Caco-2 (cell line): ENCODE data around the gene CYP21A2. TPM values are rescaled to one million over a fixed set of nuclear protein-coding genes. Genes with fewer than 3 reads are reported as not detected.
"Not testable (repeated sequence)": the region's sequence is repeated elsewhere in the genome, so short reads cannot be mapped to it uniquely, and the experiment has no call there.

Experiments used
- BruUV-seq: library from RNA; stranded (reverse); fragments of 400-500 nt; replicated peaks from 2 replicates; lab custom pipeline; 2021; lab: Mats Ljungman, UMichigan
- CTCF ChIA-PET: fragments of 300-600 bp; sonication (Branson Sonifier 250); formaldehyde crosslinking; loops from one replicate; lab custom pipeline; 2022; ENCODE audit warnings: antibody characterized with exemption; lab: Charles Lee
- POLR2A ChIA-PET: fragments of 300-600 bp; sonication (Branson Sonifier 250); formaldehyde crosslinking; loops from one replicate; lab custom pipeline; 2022; ENCODE audit warnings: antibody characterized with exemption; lab: Charles Lee
- DNase-seq, 2 experiments: peaks; one replicate each; pipeline versions ENCODE4 v3.0.0 to v3.0.0-alpha.2; 2020 to 2022
- H3K27me3 ChIP-seq: replicated peaks from 2 replicates; pipeline ENCODE4 v1.6.0; 2011; ENCODE audit warnings: low read length; ENCODE audit not compliant: control insufficient read depth, insufficient read depth
- H3K36me3 ChIP-seq: 2 replicates; pipeline ENCODE4 v1.5.1; 2011; ENCODE audit warnings: low read length; ENCODE audit not compliant: control insufficient read depth, insufficient read depth
- H3K4me1 ChIP-seq: fragments of 250-450 bp; sonication (Bioruptor Pico); 2 replicates; pipeline ENCODE4 v1.5.1; 2020; ENCODE audit warnings: mild to moderate bottlenecking
- H3K4me3 ChIP-seq: 2 replicates; pipeline ENCODE4 v1.5.1; 2011; ENCODE audit warnings: low read depth, mild to moderate bottlenecking, control low read depth, low read length
- H3K9me3 ChIP-seq: fragments of 250-450 bp; sonication (Bioruptor Pico); 2 replicates; pipeline ENCODE4 v1.5.1; 2020; ENCODE audit warnings: mild to moderate bottlenecking, moderate library complexity
- H3K27ac Mint-ChIP-seq: one replicate; pipeline ENCODE4 v1.8.0; 2022; ENCODE audit warnings: mixed read lengths; ENCODE audit not compliant: unreplicated experiment
- H3K27me3 Mint-ChIP-seq: one replicate; pipeline ENCODE4 v1.8.0; 2022; ENCODE audit warnings: mixed read lengths; ENCODE audit not compliant: insufficient read depth, unreplicated experiment
- H3K36me3 Mint-ChIP-seq: one replicate; pipeline ENCODE4 v1.8.0; 2022; ENCODE audit warnings: mild to moderate bottlenecking, mixed read lengths; ENCODE audit not compliant: insufficient read depth, unreplicated experiment
- H3K4me1 Mint-ChIP-seq: one replicate; pipeline ENCODE4 v1.8.0; 2022; ENCODE audit warnings: low read depth, mixed read lengths; ENCODE audit not compliant: unreplicated experiment
- H3K4me3 Mint-ChIP-seq: one replicate; pipeline ENCODE4 v1.8.0; 2022; ENCODE audit warnings: mild to moderate bottlenecking, moderate library complexity, mixed read lengths; ENCODE audit not compliant: unreplicated experiment
- H3K9me3 Mint-ChIP-seq: one replicate; pipeline ENCODE4 v1.8.0; 2022; ENCODE audit warnings: mixed read lengths; ENCODE audit not compliant: unreplicated experiment
- intact Hi-C: fragments of 100-400 bp; cut with micrococcal nuclease; formaldehyde crosslinking; loops from one replicate; pipeline ENCODE4 v1.10.0; 2022; ENCODE audit not compliant: unreplicated experiment
- total RNA-seq: library from RNA; stranded (reverse); gene quantifications from 2 replicates; pipeline ENCODE4 v1.2.3, GENCODE V29; 2022

CYP21A2 gene
- total RNA-seq, 1 experiment from 2014 or later, result not detected

GRCh38 chr6:32029553-32029952 lies 8.7 kb upstream of the CYP21A2 start:
- CTCF ChIA-PET, H3K36me3 Mint-ChIP-seq, H3K27ac Mint-ChIP-seq, BruUV-seq, DNase-seq, H3K4me3 ChIP-seq, H3K36me3 ChIP-seq, H3K9me3 Mint-ChIP-seq, intact Hi-C loops, H3K9me3 ChIP-seq, H3K27me3 Mint-ChIP-seq, H3K27me3 ChIP-seq, H3K4me3 Mint-ChIP-seq, H3K4me1 Mint-ChIP-seq, H3K4me1 ChIP-seq, POLR2A ChIA-PET: not testable (repeated sequence)

DNA sequence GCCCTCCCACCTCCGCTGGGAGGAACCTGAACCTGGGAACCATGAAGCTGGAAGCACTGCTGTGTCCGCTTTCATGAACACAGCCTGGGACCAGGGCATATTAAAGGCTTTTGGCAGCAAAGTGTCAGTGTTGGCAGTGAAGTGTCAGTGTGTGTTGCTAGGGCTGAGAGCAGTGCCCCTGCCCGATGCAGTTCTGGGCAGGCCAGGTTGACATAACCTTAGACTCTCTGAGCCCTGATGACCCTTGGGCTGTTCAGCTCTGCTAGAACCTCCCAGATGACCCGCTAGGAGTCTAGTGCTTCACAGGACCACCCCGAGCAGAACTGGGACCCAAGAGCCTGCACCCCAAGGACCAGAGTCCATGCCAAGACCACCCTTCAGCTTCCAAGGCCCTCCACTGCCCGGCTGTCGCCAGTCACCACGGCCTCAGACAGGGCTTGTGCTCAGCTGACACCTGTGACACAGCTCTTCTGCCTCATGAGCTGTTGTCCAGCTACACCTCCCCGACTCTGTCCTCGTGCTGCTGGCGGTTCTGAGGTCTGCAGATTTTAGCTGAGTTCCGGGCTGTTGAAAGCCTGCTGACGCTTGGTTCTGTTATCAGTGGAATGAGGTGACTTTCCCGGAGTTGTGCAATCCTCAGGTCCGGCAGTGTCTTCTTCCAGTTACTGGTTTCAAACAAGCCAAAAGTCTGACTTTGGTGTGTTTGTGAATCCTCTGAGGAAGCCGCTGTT lies 2.8 kb upstream of the CYP21A2 start:
- H3K9me3 ChIP-seq, H3K27me3 Mint-ChIP-seq, CTCF ChIA-PET, H3K27ac Mint-ChIP-seq, H3K4me1 ChIP-seq, H3K4me1 Mint-ChIP-seq, intact Hi-C loops, H3K36me3 Mint-ChIP-seq, H3K4me3 ChIP-seq, H3K36me3 ChIP-seq, BruUV-seq, H3K4me3 Mint-ChIP-seq, POLR2A ChIA-PET, DNase-seq, H3K27me3 ChIP-seq, H3K9me3 Mint-ChIP-seq: not testable (repeated sequence)

DNA sequence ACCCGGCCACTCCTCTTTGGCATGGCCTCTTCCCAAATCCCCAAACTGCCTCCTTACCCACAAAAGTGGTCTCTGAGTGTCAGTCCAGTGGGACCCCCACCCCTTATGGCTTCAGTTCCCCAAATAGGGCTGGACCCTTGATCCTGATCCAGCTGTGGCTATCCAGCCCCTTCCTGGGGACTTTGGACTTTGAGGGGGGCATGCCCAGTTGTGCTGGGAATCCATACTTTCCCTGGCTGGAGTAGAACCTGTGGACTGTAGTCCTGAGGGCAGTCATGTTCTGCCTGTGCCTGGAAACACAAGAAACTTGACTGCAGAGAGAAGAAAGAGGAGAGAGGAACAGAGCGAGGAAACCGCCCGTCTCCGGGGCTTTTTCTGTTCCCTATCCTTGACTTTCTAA lies 1.1 kb upstream of the CYP21A2 start:
- H3K9me3 Mint-ChIP-seq, BruUV-seq, POLR2A ChIA-PET, H3K27me3 ChIP-seq, H3K36me3 ChIP-seq, H3K9me3 ChIP-seq, H3K4me3 Mint-ChIP-seq, intact Hi-C loops, H3K27ac Mint-ChIP-seq, CTCF ChIA-PET, H3K36me3 Mint-ChIP-seq, DNase-seq, H3K4me1 ChIP-seq, H3K27me3 Mint-ChIP-seq, H3K4me3 ChIP-seq, H3K4me1 Mint-ChIP-seq: not testable (repeated sequence)

- POLR2A ChIA-PET, result interaction anchor here (0.6 kb wide), 1 partner anchor 381 kb away, joined by 7 read pairs; no protein-coding TSS in a partner anchor
- H3K27me3 ChIP-seq, intact Hi-C loops, H3K4me3 ChIP-seq, H3K9me3 Mint-ChIP-seq, H3K36me3 ChIP-seq, H3K9me3 ChIP-seq, H3K4me1 ChIP-seq, BruUV-seq, DNase-seq, H3K36me3 Mint-ChIP-seq, H3K27me3 Mint-ChIP-seq, H3K4me3 Mint-ChIP-seq, H3K27ac Mint-ChIP-seq, H3K4me1 Mint-ChIP-seq, CTCF ChIA-PET: not testable (repeated sequence)
Observed at GRCh38 chr6:32038878-32039277, 663 bp downstream of the CYP21A2 start.

GRCh38 chr6:32039321-32040274 lies 1.4 kb downstream of the CYP21A2 start:
- H3K36me3 Mint-ChIP-seq, H3K9me3 Mint-ChIP-seq, H3K4me3 ChIP-seq, H3K4me3 Mint-ChIP-seq, CTCF ChIA-PET, H3K36me3 ChIP-seq, DNase-seq, H3K4me1 Mint-ChIP-seq, POLR2A ChIA-PET, intact Hi-C loops, BruUV-seq, H3K27me3 Mint-ChIP-seq, H3K4me1 ChIP-seq, H3K27me3 ChIP-seq, H3K27ac Mint-ChIP-seq, H3K9me3 ChIP-seq: not testable (repeated sequence)

DNA sequence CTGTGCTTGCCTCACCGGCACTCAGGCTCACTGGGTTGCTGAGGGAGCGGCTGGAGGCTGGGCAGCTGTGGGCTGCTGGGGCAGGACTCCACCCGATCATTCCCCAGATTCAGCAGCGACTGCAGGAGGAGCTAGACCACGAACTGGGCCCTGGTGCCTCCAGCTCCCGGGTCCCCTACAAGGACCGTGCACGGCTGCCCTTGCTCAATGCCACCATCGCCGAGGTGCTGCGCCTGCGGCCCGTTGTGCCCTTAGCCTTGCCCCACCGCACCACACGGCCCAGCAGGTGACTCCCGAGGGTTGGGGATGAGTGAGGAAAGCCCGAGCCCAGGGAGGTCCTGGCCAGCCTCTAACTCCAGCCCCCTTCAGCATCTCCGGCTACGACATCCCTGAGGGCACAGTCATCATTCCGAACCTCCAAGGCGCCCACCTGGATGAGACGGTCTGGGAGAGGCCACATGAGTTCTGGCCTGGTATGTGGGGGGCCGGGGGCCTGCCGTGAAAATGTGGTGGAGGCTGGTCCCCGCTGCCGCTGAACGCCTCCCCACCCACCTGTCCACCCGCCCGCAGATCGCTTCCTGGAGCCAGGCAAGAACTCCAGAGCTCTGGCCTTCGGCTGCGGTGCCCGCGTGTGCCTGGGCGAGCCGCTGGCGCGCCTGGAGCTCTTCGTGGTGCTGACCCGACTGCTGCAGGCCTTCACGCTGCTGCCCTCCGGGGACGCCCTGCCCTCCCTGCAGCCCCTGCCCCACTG lies 2.3 kb downstream of the CYP21A2 start:
- H3K4me3 Mint-ChIP-seq, intact Hi-C loops, H3K36me3 Mint-ChIP-seq, H3K4me1 Mint-ChIP-seq, H3K4me1 ChIP-seq, POLR2A ChIA-PET, H3K9me3 ChIP-seq, BruUV-seq, H3K27ac Mint-ChIP-seq, H3K4me3 ChIP-seq, H3K27me3 Mint-ChIP-seq, CTCF ChIA-PET, H3K9me3 Mint-ChIP-seq, DNase-seq, H3K27me3 ChIP-seq, H3K36me3 ChIP-seq: not testable (repeated sequence)
